ENCODE measurements around the gene LDLRAD4.

The LDLRAD4 gene

GRCh38 chr18:13614641-13615288 lies 396.2 kb downstream of the LDLRAD4 start:
- in situ Hi-C loops (cut with MboI; ENCODE audit: low sequenced_read_pairs): loop anchor here (10.0 to 25.0 kb wide), 2 partner anchors 50 to 177 kb away; no protein-coding TSS in a partner anchor

- in situ Hi-C loops (cut with MboI; ENCODE audit: low sequenced_read_pairs): loop anchor here (10.0 to 25.0 kb wide), 2 partner anchors 51 to 178 kb away; no protein-coding TSS in a partner anchor
Observed at GRCh38 chr18:13615432-13615861, 396.9 kb downstream of the LDLRAD4 start.

GRCh38 chr18:13616041-13616440 lies 397.5 kb downstream of the LDLRAD4 start:
- in situ Hi-C loops (cut with MboI; ENCODE audit: low sequenced_read_pairs): loop anchor here (10.0 to 25.0 kb wide), 2 partner anchors 51 to 179 kb away; no protein-coding TSS in a partner anchor

GRCh38 chr18:13616525-13617035 lies 398.0 kb downstream of the LDLRAD4 start:
- in situ Hi-C loops (cut with MboI; ENCODE audit: low sequenced_read_pairs): loop anchor here (10.0 to 25.0 kb wide), 2 partner anchors 52 to 179 kb away; no protein-coding TSS in a partner anchor

DNA sequence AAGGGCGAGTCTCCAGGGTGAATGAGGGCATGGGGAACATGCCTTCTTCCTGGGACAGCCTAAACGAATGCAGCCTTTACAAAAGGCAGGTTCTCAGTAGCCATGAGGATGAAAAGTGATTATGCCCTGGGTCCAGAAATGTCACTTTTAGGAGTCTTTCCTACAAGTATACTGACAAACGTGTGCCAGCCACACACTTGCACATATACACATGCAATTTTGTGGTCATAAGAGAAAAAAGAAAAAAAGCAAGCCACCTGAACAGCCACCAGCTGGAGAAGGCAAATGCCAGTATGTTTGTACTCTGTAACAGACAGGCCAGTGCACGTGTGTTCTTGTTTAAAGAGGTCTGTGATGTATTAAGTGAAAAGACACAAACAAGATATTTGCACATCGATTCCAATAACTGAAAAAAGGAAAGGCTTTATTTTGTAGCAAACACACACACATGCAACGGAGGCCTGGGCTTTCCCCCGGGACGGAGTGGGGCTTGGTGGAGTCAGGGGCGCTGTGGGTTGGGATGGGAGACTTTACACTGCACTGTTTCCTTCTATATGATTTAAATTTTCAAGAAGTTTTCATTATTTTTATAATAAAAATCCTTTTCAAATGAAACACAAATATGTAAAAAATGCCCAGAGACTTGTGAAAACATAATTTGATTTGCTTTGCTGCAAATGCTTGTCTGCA lies 399.4 kb downstream of the LDLRAD4 start:
- in situ Hi-C loops (cut with MboI; ENCODE audit: low sequenced_read_pairs): loop anchor here (10.0 to 25.0 kb wide), 2 partner anchors 53 to 181 kb away; no protein-coding TSS in a partner anchor

GRCh38 chr18:13618760-13619438 lies 400.3 kb downstream of the LDLRAD4 start:
- in situ Hi-C loops (cut with MboI; ENCODE audit: low sequenced_read_pairs): loop anchor here (10.0 to 25.0 kb wide), 2 partner anchors 54 to 182 kb away; no protein-coding TSS in a partner anchor

DNA sequence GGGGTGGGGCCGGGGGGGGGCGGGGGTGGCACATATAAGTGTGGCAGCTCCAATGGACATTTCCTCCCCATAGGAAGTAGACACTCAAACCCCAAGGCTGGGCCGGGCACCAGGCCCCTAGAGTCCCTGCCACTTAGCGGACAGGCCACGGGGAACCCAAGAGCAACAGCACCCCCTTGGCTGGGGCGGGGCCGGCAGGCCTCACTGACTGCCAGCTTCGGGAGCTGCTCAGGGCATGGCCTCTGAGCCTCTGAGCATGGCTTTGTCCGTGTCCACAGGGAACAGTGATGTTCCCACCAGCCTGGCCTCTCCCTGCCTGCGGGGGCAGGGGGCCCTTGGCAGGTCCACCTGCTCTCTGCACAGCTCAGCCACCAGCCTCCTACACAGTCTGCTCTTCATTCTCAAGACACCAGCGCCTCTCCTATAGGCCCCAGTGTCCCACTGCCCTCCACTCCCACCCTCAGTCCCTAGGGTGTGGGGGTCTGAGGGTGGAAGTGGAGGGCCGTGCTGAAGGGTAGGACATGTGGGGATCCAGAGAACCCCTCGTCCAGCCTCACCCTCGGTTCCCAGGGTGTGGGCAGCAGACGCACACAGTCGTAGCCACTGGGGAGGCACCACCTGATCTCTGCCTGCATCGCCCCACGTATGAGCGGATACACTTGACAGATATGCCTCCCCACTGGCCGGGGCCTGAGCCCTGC lies 401.1 kb downstream of the LDLRAD4 start:
- in situ Hi-C loops (cut with MboI; ENCODE audit: low sequenced_read_pairs): loop anchor here (10.0 to 25.0 kb wide), 2 partner anchors 55 to 182 kb away; no protein-coding TSS in a partner anchor

GRCh38 chr18:13620206-13620672 lies 401.7 kb downstream of the LDLRAD4 start:
- in situ Hi-C loops (cut with MboI; ENCODE audit: low sequenced_read_pairs): loop anchor here (25.0 kb wide), 1 partner anchor 183 kb away; no protein-coding TSS in a partner anchor

DNA sequence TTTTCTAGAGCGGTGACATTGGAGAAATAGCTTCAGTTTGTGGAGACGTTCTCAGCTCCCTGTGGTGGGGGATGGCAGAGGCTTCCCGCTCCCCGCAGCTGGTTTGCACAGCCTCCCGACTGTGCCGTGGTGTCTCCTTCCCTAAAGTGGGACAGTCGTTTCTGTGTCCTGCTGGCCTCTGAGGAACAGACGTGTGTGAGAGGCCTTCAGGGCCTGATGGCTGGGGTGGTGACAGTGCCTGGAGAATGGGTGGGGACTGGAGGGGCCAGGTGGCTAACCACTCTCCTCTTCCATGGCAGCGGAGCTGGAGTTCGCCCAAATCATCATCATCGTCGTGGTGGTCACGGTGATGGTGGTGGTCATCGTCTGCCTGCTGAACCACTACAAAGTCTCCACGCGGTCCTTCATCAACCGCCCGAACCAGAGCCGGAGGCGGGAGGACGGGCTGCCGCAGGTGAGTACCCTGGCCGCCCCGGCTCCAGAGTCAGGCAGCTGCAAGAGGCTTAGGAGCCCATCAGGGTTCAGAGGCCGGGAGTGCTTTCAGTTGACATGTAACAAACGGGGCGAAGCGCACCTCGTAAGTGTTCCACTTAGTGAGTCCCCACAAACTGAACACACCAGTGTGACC lies 402.4 kb downstream of the LDLRAD4 start:
- in situ Hi-C loops (cut with MboI; ENCODE audit: low sequenced_read_pairs): loop anchor here (25.0 kb wide), 1 partner anchor 184 kb away; no protein-coding TSS in a partner anchor

DNA sequence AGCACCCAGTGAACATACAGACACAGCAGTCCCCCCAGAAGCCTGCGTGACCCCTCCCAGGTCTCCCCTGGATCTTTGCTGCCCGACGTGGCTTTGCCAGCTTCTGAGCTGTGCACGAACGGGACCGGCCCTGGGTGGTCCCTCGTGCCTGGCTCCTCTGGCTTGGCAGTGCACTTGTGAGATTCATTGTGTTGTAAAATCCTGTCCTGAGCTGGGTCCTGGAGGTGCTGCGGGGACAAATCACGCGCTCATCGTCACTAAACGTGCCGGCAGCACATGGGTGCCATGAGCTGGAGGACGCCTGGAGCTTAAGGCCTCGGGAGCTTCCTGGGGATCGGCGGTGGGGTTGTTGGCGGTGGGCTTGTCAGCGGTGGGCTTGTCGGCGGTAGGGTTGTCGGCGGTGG lies 402.9 kb downstream of the LDLRAD4 start:
- in situ Hi-C loops (cut with MboI; ENCODE audit: low sequenced_read_pairs): loop anchor here (25.0 kb wide), 1 partner anchor 184 kb away; no protein-coding TSS in a partner anchor

DNA sequence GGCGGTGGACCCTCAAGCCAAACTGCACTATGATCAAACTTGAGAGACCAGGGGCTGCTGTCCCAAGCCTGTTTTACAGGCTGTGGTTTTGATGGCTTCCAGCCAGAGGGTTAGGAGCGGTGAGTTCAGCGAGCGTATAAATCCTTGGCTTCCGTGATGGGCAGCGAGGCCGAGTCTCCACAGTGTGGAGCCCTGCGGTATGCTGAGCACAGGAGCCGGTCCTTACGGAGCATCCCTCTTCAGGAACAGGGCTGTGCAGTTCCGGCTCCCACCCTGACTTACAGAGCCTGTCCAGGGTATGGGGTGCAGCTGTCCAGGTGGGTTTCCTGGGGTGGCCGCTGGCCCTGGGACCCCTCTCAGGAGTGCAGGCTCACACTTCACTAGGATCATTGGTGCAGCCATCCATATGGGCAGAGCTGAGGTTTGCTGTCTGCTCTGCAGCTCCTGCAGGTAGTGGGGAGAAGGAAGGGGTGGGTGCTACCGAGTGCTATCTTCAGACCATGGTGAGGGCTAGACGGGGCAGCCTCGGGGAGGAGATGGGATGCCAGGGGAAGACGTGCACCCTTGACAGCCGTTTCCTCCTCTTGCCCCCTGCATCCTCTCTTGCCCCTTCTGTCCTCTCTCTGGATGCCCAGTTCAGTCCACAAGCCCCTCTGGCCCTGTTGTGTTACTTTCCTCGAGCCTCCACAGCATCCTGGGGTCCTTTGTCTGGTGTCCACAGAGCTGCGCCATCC lies 403.5 kb downstream of the LDLRAD4 start:
- in situ Hi-C loops (cut with MboI; ENCODE audit: low sequenced_read_pairs): loop anchor here (25.0 kb wide), 1 partner anchor 185 kb away; no protein-coding TSS in a partner anchor

DNA sequence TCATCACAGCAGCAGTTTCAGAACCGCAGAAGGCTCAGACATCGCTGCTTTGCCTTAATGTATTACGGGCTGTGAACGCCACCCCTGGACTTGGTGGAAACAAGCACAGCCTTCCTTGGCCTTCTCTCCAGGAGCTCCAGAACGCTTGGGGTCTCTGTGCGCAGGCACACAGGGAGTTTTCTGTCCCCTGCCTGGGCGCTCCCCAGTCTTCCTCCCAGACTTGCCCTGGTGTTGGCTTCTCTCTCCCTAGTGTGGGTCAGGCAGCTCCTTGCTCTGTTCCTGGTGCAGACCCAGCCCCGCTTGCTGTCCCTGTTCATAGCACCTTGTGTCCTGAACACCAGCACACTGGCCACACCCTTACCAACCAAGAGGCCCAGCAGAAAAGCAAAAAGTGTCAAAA lies 404.2 kb downstream of the LDLRAD4 start:
- in situ Hi-C loops (cut with MboI; ENCODE audit: low sequenced_read_pairs): loop anchor here (25.0 kb wide), 1 partner anchor 185 kb away; no protein-coding TSS in a partner anchor

DNA sequence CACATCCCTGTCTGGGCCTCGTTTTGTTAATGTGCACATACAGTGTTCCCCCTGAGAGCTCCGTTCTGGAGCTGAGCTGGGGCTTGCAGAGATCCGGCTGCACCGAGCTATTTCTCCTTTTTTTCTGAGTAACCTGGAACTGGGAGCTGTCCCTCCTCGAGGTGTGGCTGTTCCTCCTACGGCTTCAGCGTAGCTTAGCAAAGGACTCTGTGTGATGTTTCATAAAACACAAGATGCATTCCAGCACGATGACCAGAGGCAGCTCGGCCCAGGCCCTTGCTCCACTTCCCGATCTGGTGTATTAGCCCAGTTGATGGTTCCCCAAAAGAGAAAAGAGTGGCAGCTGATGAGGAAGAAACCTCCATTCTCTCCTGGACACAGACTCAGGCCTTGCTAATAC lies 404.8 kb downstream of the LDLRAD4 start:
- in situ Hi-C loops (cut with MboI; ENCODE audit: low sequenced_read_pairs): loop anchor here (25.0 kb wide), 1 partner anchor 186 kb away; no protein-coding TSS in a partner anchor

DNA sequence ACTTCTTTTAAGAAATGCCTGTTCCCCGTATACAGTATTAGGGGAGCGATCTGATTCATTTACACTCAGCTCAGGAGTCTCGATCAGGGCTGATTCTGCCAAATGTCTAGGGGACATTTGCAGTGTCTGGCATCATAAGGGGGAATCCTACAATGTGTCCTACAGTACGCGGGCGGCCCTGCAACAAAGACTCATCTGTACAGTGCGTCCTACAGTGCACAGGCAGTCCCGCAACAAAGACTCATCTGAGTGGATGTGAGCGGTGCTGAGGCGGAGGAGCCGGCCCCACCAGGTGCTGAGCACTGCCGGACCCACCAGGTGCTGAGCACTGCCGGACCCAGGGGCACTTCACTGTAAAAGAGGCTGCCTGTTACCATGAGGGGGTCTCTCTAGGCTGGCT lies 405.3 kb downstream of the LDLRAD4 start:
- in situ Hi-C loops (cut with MboI; ENCODE audit: low sequenced_read_pairs): loop anchor here (25.0 kb wide), 1 partner anchor 187 kb away; no protein-coding TSS in a partner anchor

DNA sequence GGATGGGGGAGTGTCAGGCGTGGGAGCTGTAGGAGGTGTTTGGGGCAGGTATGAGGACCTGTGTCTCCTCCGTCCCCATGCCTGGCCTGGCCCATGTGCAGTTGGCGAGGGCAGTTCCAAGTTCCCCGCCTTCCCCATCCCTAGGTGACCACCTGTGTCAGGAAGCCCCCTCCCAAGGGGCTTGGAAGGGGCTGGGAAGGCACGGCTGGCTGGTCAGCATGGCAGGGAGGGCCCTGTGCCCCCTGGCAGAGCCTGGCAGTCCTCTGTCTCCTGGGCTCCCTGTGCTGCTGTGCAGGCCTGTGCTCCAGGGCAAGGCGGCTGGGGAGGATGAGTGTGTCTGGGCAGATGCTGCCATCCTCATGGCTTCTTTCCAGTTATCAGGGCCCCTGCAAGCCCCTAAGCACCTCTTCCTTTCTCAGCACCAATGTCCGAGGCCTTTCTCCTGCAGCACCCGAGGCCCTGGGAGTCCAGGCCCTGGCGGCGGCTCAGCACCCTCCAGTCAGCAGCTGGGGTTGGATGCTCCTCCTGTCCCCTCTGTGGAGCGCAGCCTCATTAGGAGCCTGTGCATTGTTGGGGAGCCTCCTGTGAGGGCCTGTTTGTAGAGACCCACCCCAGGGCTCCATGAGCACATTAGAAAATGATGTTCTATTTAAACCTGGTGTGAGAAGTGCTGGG lies 406.1 kb downstream of the LDLRAD4 start:
- in situ Hi-C loops (cut with MboI; ENCODE audit: low sequenced_read_pairs): loop anchor here (25.0 kb wide), 1 partner anchor 187 kb away; no protein-coding TSS in a partner anchor

DNA sequence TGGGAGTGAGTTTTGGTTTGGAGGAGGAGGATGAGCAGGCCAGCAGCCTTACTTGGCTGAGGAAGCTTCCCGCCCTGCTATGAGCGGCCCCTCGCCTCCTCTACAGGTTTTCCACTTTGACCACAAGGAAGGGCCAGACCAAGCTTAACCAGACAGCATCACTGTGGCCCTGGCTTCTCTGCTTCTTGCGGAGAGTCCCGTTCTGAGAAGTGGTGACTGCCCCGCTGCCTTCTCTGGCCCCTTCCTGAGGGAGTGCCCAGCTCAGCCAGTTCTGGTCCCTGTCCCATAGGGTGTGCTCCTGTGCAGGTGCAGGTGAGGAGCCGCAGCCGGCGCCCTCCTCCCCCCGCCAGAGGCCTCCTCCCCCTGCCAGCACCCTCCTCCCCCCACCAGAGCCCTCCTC lies 406.8 kb downstream of the LDLRAD4 start:
- in situ Hi-C loops (cut with MboI; ENCODE audit: low sequenced_read_pairs): no loop called here

DNA sequence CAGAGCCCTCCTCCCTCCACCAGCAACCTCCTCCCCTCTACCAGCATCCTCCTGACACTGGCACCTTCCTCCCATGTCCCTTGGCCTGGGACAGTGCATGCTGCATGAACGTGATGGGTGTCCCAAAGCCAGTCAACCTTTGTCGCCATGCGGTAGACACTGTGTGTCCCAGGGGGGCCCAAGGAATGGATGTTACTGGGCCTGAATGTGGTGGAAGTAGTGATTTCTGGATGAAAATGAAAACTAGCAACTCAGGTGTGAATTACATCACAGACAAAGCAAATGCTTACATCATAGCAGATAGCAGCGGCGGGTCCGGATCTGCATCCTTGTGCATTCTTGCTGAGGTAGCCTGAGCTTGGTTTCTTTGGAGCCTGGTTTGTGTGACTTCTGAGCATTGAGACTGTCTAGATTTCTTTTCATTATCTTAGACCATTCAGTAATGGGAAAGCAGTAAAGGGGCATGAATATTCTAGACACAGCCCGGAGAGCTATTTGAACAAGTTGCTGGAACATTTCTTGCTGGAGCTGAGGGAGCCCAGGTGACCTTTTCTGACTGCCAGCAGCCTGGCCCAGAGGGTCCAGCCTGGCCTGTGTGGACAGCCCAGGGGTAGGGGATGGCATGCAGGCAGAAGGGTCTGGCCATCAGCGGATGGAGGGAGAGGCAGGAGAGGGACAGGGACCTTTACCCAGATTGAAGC lies 407.4 kb downstream of the LDLRAD4 start:
- in situ Hi-C loops (cut with MboI; ENCODE audit: low sequenced_read_pairs): no loop called here

GRCh38 chr18:13626544-13626908 lies 408.0 kb downstream of the LDLRAD4 start:
- in situ Hi-C loops (cut with MboI; ENCODE audit: low sequenced_read_pairs): no loop called here

Measured in HL-60/S4 treated with phorbol 12-myristate 13-acetate at 8.2 ng/mL for 4 days and 3 days (cell line).